ES-I3 (cell line): ENCODE results near the gene SNX1.
"Not testable (repeated sequence)": the region's sequence is repeated elsewhere in the genome, so short reads cannot be mapped to it uniquely, and the experiment has no call there.

Experiments
- H3K36me3 ChIP-seq: 2 replicates; pipeline ENCODE4 v1.6.1; 2013; ENCODE audit warnings: mild to moderate bottlenecking, low read length, control low read depth, moderate library complexity; ENCODE audit not compliant: insufficient read depth
- H3K4me1 ChIP-seq: 2 replicates; pipeline ENCODE4 v1.6.1; 2013; ENCODE audit warnings: mild to moderate bottlenecking, control low read depth, low read length; ENCODE audit not compliant: insufficient read depth
- H3K9ac ChIP-seq: 2 replicates; pipeline ENCODE4 v1.6.1; 2013; ENCODE audit warnings: low read depth, mild to moderate bottlenecking, low read length, moderate library complexity
- H3K9me3 ChIP-seq: 2 replicates; pipeline ENCODE4 v1.6.1; 2013; ENCODE audit warnings: mild to moderate bottlenecking, low read length, moderate library complexity; ENCODE audit not compliant: control insufficient read depth, insufficient read depth

The SNX1 gene

GRCh38 chr15:64117759-64118487 is 22.1 kb downstream of the SNX1 start:
- Histone ChIP-seq H3K9me3 (no peaks in the 10 kb centered on the region), H3K36me3 (peaks cover 3% of the 10 kb centered on the region), H3K4me1 (no peaks in the 10 kb centered on the region), H3K9ac (no peak overlapping the region)

- not testable (repeated sequence) for H3K9me3 ChIP-seq, H3K4me1 ChIP-seq, H3K9ac ChIP-seq, H3K36me3 ChIP-seq
Measured at GRCh38 chr15:64120322-64120721, 24.5 kb downstream of the SNX1 start.

- H3K36me3 ChIP-seq, result peaks cover 3% of the 10 kb centered on the region
- H3K4me1 ChIP-seq, result no peaks in the 10 kb centered on the region
- H3K9ac ChIP-seq, result no peak overlapping the region
- H3K9me3 ChIP-seq, result no peaks in the 10 kb centered on the region
Measured at GRCh38 chr15:64121614-64122013, 25.8 kb downstream of the SNX1 start.

- H3K4me1 ChIP-seq, result no peaks in the 10 kb centered on the region
- H3K36me3 ChIP-seq, result peaks cover 3% of the 10 kb centered on the region
- no peaks in the 10 kb centered on the region for H3K9me3 ChIP-seq
- H3K9ac ChIP-seq, result no peak overlapping the region
Measured at GRCh38 chr15:64122444-64122843, 26.7 kb downstream of the SNX1 start.

GRCh38 chr15:64122936-64123351 is 27.2 kb downstream of the SNX1 start:
- Histone ChIP-seq H3K9ac (no peak overlapping the region), H3K4me1 (no peaks in the 10 kb centered on the region), H3K9me3 (no peaks in the 10 kb centered on the region), H3K36me3 (peaks cover 3% of the 10 kb centered on the region)

GRCh38 chr15:64125978-64126377 is 30.2 kb downstream of the SNX1 start:
- Histone ChIP-seq H3K4me1 (no peaks in the 10 kb centered on the region), H3K9ac (no peak overlapping the region), H3K9me3 (no peaks in the 10 kb centered on the region), H3K36me3 (peaks cover 2% of the 10 kb centered on the region)

GRCh38 chr15:64127521-64128270 is 31.9 kb downstream of the SNX1 start:
- Histone ChIP-seq H3K9ac (no peak overlapping the region), H3K4me1 (no peaks in the 10 kb centered on the region), H3K36me3 (peaks cover 2% of the 10 kb centered on the region; the same call in 1 of the 2 replicates), H3K9me3 (no peaks in the 10 kb centered on the region)

- Histone ChIP-seq H3K36me3 (peaks cover 10% of the 10 kb centered on the region; the same call in 1 of the 2 replicates), H3K9ac (no peak overlapping the region), H3K4me1 (no peaks in the 10 kb centered on the region), H3K9me3 (no peaks in the 10 kb centered on the region)
Measured at GRCh38 chr15:64130159-64130558, 34.4 kb downstream of the SNX1 start.

- Histone ChIP-seq H3K4me1 (no peaks in the 10 kb centered on the region), H3K9me3 (no peaks in the 10 kb centered on the region), H3K9ac (no peak overlapping the region), H3K36me3 (peaks cover 10% of the 10 kb centered on the region; the same call in 1 of the 2 replicates)
Measured at GRCh38 chr15:64131547-64131946, 35.8 kb downstream of the SNX1 start.

GRCh38 chr15:64132217-64132616 is 36.4 kb downstream of the SNX1 start:
- Histone ChIP-seq H3K4me1 (no peaks in the 10 kb centered on the region), H3K9ac (no peak overlapping the region), H3K36me3 (peaks cover 10% of the 10 kb centered on the region), H3K9me3 (no peaks in the 10 kb centered on the region)

GRCh38 chr15:64133623-64134344 is 38.0 kb downstream of the SNX1 start:
- peaks cover 8% of the 10 kb centered on the region for H3K36me3 ChIP-seq
- H3K9me3 ChIP-seq, result no peaks in the 10 kb centered on the region
- H3K9ac ChIP-seq, result no peak overlapping the region
- H3K4me1 ChIP-seq, result no peaks in the 10 kb centered on the region

GRCh38 chr15:64134345-64134829 is 38.6 kb downstream of the SNX1 start:
- peaks cover 8% of the 10 kb centered on the region for H3K36me3 ChIP-seq
- H3K9me3 ChIP-seq, result no peaks in the 10 kb centered on the region

GRCh38 chr15:64136347-64136746 is 40.6 kb downstream of the SNX1 start:
- H3K9me3 ChIP-seq, result no peaks in the 10 kb centered on the region
- peaks cover 8% of the 10 kb centered on the region for H3K36me3 ChIP-seq
- H3K9ac ChIP-seq, result no peak overlapping the region
- no peaks in the 10 kb centered on the region for H3K4me1 ChIP-seq

More at GRCh38 chr15:64134345-64134829, 38.6 kb downstream of the SNX1 start:
- H3K9ac ChIP-seq, result no peak overlapping the region
- H3K4me1 ChIP-seq, result no peaks in the 10 kb centered on the region

- H3K9ac ChIP-seq, result no peak overlapping the region
- peaks cover 8% of the 10 kb centered on the region for H3K36me3 ChIP-seq
- no peaks in the 10 kb centered on the region for H3K9me3 ChIP-seq
- H3K4me1 ChIP-seq, result no peaks in the 10 kb centered on the region
Measured at GRCh38 chr15:64137226-64137833, 41.5 kb downstream of the SNX1 start.
